DMS114 treated with DMSO at 0.1 percent for 48 hours (cell line): ENCODE measurements around the gene TMOD3.

Source experiments
- DNase-seq: peaks from one replicate; lab custom pipeline; 2025; ENCODE audit not compliant: unreplicated experiment; lab: John Stamatoyannopoulos, UW

Gene TMOD3

DNA sequence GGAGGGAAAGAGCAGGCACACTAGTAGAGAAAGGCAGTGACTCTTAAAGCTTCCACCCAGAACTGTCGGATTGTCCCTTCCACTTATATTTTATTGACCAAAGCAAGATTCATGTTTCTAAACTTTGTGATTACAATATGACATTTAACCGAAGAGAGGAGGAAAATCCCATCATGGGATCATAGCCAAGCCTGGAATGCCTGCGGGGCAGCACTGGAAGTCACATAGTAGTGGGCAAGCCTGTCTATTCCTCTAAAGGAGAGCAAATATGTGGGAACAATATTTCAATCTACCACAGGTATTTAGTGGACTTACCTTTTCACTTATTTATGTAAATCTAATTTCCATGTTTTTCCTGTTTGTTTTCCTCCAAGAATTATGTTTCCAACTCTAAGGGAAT, 3.8 kb upstream of the TMOD3 start:
- no peak for DNase-seq

DNA sequence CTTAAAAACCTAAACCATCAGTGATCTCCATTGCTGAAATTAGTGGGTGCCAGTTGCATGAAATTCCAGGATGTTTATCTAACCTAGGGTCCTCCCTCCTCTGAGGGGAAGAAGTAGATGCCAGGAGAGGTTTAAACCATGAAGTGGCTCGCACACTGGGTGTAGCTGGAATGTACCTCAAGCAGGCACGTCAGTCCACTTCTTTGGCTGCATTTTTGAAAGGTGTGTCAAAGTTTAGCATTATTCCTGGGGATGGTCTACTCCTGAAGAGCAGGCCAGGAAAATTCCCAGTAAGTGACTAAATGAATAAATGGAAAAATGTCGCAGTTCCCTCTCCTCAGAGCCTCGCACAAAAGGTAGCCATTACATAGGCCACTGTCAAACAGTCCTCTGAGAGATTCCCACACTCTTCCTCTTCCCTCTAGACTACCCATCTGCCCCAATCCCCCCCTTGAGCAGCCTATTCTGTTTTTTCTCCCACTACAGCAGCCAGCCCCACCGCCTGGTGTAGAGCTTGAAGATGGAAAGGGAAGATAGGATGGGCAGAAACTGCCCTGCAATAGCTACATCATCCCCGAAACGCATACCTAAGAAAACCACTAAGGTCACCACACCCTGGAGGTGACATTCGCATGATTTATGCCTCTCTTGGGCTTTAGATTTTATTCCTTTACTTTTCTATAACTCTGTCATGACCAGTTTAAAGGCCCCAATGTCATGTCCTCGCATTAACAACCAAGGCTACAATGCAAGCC, 655 bp upstream of the TMOD3 start:
- DNase-seq: no peak

DNA sequence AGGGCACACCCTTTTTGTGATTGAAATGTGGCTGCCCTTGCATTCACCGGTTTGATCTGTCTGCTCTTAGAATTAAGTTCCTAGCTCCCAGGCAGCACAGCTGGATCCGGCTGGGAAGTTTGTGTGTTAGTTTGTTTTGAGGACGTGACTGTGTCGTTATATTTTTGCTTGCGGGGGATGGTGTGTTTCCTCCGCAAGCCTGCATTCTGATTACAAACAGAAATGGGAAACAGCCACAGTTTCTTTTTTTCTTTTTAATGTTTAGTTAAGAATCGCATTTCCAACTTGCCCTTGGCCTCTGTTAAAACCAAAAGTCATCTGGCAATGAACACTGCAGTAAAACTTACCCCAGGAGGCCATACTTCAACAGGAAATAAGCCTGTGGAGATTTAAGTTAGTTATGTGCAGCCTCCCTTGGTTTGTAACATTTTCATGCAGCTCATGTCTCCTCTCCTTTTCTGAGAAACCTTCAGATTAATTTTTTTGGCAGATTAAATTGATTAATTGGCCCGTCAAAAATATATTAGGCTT, 888 bp downstream of the TMOD3 start:
- no peak for DNase-seq

DNA sequence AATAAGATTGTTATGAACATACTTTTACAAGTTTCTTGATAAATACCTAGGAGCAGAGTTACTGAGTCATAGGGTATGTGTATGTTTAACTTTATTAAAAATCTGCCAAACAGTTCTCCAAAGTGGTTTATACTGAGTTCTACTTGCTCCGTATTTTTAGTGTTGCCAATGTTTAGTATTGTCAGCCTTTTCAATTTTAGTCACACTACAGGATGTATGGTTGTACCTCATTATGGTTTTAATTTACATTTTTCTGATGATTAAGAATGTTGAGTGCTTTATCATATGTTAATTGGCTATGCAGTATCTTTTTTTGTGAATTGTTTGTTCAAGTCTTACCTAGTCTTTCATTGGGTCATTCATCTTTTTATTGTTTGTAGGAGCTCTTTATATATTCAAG, 4.3 kb downstream of the TMOD3 start:
- DNase-seq: no peak

DNA sequence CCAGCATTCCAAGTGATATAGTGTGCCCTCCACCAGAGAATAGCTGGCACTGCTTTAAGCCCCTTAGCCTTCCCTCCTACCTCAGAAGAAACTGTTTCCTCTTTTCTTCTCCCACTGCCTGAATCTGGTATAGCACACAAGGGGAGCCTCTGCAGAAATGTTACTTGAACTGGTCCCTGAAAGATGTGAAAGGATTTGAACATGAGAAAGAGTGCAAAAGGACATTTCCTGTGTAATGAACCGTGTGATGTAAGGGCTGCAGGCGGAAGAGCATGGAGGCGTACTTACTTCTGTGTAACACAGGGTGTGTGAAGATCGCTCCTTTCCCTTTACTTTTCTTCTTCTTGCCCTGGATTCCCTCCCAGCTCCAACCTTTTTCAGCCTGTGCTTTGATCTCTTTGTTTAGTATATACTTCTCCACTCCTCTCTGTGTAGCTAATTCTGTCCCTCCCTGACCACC, 8.4 kb downstream of the TMOD3 start:
- DNase-seq: no peak

DNA sequence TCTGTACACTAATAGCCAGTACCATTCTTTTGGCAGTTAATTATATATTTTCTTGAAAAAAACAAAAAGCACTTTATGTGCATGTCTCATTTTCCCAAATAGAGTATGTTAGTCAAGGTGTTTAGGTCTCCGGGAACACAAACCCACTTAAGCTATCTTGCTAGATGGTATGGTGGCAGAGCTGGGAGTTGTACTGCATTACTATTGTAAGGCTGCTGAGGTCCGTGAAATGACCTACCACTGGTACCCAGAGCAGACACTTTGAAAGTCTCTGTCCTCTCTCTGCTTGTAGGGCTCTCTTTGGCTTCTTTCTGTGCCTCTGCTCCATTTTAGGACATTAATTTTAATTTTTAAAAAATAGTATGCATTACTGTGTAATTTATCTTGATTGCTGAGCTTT, 8.8 kb downstream of the TMOD3 start:
- no peak for DNase-seq

DNA sequence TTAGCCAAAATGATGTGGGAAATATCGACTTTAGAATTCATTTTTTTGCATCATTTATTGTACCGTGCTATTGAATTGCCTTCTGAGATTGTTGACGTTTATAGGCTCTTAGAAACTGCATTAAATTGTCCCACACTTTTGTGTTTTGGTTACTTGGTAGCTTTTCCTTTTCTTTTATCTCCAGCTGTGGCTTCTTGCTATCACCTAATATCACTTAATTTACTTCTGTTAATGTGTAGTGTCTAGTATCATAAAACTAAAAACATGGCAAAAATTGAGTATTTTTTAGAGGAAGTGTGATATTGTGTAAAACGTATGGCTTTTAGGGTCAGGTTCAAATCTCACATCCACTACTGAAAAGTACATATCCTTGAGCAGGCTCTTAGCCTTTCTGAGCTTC, 11.2 kb downstream of the TMOD3 start:
- no peak for DNase-seq

DNA sequence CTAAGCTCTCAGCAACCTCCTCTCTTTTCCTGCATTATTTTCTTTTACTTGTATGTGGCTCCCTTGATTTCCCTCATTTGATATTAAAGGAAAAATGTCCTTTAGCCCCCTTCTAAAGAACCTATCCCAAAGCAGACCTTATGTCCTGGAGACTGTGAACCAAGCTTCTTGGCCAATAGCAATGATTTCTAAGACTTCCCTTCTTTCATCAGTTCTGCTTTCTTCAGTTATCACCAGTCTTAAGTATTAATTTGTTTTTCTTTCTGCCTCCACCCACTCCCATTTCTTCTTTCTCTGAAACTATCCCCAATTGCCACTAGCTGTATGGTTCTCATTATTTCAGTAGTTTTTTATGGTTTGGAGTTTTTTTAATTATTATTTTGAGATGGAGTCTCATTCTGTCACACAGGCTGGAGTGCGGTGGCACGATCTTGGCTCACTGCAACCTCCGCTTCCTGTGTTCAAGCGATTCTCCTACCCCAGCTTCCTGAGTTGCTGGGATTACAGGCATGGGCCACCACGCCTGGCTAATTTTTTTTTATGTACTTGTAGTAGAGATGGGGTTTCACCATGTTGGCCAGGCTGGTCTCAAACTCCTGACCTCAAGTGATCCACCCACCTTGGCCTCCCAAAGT, 12.1 kb downstream of the TMOD3 start:
- DNase-seq: no peak

DNA sequence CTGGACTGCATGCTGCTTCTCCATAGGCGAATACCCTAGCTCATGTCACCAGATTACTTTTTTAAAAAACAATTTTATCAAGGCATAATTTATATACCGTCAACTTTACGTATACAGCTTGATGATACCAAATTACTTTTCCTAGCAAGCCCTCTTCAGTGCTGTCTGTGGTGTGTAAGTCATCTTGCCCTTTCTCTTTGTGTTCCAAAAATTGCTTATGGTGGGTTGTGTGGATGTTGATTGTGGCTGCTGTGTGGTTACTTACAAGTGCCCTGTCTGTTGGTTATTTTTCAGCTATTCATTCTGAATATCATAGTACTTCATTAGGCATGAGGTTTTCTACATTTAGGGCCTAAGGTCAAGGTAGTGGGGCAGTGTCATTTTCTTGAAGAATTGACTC, 12.8 kb downstream of the TMOD3 start:
- DNase-seq: no peak

DNA sequence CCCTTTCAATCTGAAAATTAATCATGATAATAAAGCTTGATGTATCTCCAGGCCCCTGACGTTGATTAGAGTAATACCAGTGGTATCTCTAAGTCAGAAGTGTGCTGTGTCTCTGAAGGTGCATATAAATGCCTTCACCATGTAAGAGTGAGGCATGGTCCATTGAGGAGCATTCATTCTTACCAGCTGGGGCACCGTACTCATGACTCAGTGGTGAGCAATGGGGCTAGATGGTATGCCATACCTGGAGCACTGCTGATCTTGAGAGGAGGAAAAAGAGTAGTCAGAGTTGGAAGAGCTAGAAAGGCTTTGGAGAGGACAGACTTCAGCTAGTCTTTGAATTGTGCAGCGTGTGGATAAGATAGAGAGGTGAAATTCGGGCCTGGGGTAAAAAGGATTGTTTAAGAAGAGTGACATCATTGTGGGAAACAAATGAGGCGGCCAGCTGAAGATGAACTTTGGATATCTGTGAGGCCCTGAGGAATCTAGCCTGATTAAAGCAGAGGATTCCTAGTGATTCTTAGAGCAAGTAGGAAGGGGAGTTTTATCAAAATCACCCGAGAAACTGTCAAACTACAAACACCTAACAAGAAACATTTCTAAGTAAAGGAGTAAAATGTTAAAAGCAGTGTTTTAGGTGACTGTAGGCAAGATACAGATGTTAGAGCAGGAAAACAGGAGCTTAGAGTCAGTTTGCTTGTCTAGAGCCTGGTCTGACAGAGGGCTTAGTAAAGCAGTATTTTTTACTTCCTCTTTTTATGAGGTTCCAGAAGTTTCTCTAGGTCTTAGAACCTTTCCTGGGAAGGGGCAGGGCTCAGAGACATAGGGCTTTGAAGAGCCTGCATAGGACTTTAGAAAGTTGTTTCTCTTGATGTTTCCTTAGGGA, 13.6 kb downstream of the TMOD3 start:
- DNase-seq: no peak

DNA sequence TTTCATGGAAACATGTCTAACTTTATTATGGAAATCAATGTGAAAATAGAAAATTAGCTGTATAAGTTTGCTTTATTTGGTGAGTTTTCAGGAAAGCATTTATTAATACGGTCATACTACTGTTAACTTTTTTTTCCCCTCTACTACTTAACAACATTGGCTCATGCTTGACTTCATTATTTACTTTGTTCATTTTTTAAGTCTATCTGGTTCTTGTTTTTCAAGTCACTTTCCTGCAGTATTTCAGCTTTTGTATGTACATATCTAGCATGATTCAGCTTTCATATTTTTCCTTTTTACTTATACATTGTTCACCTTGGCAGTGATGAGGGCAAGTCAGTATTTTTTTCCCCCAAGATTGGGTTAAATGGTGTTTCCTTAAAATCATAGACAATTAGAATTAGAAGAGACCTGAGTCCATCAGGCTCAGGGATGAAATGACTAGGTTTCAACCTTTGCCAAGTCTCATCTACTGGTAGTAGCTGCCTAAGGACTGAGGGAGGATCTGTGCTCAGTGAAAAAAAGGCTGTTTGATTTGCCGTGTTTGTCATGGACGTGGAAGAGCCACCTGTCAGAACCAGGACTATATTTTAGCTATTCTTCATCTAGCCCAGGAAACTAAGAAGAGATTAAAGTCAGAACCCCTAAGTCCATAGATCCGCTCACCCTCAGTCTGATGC, 15.4 kb downstream of the TMOD3 start:
- DNase-seq: no peak

DNA sequence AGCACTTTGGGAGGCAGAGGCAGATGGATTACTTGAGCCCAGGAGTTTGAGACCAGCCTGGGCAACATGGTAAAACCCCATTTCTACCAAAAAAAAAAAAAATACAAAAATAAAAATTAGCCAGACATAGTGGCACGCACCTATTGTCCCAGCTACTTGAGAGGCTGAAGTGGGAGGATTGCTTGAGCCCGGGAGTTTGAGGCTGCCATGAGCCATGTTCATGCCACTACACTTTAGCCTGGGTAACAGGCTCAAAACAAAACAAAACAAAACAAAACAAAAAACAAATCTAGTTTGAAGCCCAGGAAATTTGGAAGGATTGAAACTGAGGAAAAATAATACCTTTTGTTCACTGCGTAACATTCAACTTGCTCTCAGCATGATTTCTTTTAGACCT, 16.6 kb downstream of the TMOD3 start:
- no peak for DNase-seq

DNA sequence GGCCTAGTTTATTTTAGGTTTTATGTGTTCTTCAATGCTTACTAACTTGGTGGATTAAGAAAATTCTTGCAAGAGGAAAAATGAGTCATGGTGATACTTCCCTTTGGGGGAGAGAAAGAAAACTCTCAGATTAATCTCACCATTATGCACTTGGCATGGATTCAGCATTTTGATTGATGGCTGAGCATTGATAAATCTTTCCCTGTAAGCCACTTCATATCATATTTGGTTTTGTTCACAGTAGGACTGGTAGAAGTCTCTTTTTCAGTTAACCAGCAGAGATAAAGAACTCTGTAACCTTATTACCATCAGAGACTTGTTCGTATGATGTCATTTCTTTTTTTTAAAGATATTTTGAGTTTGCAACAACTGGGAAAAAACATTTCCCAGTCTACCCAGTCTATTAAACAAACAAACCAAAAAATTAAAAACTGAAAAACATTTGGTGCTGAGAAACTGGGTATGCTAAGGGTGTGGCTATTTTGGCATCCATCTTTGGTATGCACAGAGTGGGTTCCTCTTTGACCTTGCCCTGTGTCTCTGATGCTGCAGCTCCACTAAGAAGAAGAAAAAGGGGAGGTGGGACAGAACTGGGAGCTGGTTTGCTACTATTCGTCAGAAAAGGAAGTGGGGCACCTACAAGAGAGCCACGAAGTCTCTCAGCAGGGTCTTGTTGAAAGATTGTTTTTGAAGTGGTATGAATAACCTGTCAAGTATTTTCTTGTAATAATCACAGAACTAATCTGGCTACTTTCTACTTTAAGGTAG, 17.2 kb downstream of the TMOD3 start:
- DNase-seq: no peak

DNA sequence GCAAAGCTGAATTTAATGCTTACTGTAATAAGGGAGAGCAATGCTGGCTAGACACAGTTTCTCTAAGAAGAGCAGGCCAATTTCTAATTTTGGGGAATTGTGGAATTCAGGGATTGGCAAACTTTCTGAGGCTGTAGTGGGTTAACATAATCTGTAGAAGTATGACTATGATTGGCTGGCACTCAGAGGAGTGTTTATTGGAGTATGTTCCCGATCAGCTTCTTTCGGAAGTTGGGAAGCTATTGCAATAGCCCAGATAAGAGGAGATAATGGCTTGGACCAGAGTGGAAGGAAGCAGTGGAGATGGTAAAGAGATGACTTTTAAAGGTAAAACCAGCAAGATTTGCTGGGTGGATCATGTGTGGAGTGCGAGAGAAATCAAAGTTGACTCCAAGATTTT, 19.4 kb downstream of the TMOD3 start:
- no peak for DNase-seq

DNA sequence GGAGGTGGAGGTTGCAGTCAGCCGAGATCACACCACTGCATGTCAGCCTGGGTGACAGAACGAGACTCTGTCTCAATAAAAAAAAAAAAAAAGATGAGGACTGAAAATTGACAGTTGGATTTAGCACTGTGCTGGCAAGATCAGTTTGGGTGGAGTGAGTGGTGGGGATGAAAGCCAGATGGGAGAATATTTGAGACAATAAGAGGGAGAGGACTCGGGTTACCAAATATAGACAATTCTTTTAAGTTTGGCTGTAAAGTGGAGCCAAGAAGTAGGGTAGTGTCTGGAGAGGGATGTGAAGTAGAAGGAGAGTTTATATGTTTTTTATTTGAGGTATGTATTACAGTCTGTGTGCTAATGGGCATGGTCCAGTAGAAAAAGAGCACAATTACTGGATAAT, 20.4 kb downstream of the TMOD3 start:
- DNase-seq: no peak

DNA sequence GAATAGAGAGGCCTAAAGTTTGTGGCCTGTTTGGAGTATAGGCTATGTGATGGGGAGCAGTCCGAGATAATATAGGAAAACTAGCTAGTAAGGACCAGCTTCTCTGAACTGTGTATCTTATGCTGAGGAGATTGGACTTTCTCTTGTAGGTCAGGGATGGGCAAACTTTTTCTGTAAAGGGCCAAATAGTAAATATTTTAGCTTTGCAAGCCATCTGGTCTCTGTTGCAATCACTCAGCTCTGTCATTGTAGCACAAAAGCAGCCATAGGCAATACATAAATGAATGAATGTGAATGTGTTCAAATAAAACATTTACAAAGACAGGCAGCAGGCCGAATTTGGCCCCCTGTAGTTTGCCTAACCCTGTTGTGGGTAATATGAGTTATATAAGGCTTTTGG, 24.5 kb downstream of the TMOD3 start:
- DNase-seq: no peak

DNA sequence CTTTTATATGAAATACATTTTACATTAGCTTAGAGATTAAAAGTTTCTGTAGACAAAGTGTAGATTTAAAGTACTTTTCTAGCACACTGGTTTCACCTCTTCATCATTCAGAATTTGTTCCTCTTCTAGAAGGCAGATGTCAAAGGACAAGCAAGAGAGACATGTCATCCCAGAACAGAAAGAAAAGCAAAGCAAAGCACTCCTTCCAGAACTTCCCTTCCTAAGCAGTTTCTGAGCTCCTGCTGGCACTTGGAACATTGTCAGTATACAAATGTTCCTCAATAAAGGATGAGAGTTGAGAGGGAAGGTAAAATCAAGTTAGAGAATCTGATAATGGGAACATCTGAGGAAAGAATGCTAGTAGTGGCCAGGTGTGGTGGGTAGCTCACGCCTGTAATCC, 26.2 kb downstream of the TMOD3 start:
- no peak for DNase-seq

DNA sequence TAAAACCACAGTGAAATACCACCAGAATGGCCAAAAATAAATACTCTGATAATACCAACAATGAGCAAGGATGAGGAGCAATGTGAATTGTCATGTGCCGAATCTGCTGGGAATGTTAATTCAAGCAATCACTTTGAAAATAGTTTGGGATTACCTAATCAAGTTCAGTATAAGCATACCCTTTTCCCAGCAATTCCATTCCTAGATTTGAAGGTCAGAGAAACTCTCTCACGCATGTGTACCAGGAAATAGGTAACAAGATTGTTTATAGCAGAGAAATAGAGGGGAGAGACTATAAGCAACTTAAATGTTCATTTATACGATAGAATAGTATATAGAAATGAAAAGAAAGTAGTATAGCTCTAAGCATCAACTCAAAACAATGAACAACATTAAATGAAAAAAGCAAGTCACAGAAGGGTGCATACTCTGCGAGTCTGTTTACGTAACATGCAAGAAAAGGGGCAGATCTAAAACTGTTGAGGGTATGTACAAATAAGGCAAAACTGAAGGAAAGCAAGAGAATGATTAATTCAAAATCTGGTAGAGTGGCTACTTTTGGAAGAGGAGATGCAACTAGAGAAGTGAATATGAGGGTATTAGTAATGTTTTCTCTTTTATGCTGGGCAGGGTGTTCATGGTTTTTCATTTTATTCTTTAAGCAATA, 27.4 kb downstream of the TMOD3 start:
- DNase-seq: no peak

DNA sequence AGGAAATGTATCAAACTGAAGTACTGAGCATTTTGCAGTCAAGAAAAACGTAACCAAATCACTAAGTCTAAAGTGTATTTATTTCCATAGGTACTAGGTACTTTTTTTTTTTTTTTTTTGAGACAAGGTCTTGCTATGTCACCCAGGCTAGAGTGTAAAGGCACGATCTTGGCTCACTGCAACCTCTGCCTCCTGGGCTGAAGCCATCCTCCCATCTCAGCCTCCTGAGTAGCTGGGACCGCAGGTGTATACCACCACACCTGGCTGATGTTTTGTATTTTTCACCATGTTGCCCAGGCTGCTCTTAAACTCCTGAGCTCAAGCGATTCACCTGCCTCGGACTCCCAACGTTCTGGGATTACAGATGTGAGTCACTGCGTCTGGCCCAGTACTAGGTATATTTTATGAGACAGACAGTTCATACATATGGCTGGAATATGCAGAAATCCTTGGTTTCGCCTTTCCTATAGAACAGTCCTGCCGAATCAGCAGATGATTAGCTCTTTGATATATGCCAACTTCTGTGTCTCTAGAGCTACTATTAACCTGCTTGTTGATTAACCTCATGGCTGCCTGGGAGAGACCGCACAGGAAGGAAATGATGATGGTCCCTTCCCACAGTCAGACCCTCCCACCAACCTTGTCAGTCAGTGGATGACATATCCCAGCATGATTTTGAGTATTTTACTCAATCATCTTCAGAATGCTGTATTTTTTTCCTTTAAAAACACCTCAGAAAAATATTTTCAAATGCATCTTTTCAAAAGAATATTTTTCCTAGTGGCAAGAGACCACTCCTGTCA, 32.3 kb downstream of the TMOD3 start:
- no peak for DNase-seq
